HL-60 (cell line): ENCODE data around the gene FAM219B.
"Not testable (repeated sequence)": the region's sequence is repeated elsewhere in the genome, so short reads cannot be mapped to it uniquely, and the experiment has no call there.

ENCODE experiments used
- DNase-seq, 2 experiments: peaks; one replicate each; pipeline ENCODE4 v3.0.0-alpha.2; 2010 to 2020; ENCODE audit warnings: low read depth in 1 of 2, low spot score in 1 of 2
- H3K27ac ChIP-seq: fragments of 250-450 bp; sonication (Bioruptor Pico); replicated peaks from 2 replicates; pipeline ENCODE4 v1.5.1; 2020; ENCODE audit warnings: mild to moderate bottlenecking, moderate library complexity
- H3K27me3 ChIP-seq: fragments of 250-450 bp; sonication (Bioruptor Pico); 2 replicates; pipeline ENCODE4 v1.5.1; 2021; ENCODE audit warnings: mild to moderate bottlenecking, moderate library complexity; ENCODE audit not compliant: insufficient read depth, poor library complexity, severe bottlenecking
- H3K4me3 ChIP-seq: replicated peaks from 2 replicates; pipeline ENCODE4 v1.5.1; 2011; ENCODE audit warnings: mild to moderate bottlenecking, control low read depth, low read length; ENCODE audit not compliant: insufficient read depth
- GABPA ChIP-seq: IDR thresholded peaks from 2 replicates; pipeline ENCODE4 v1.6.1; 2012; ENCODE audit warnings: low read depth
- POLR2AphosphoS5 ChIP-seq: IDR thresholded peaks from 2 replicates; pipeline ENCODE4 v1.6.1; 2012; ENCODE audit warnings: low read depth
- SPI1 ChIP-seq: IDR thresholded peaks from 2 replicates; pipeline ENCODE4 v1.6.1; 2012; ENCODE audit warnings: low read depth, mild to moderate bottlenecking, borderline replicate concordance
- TF ChIP-seq, protein P1 (sequence below): IDR thresholded peaks from 2 replicates; pipeline ENCODE4 v1.6.1; 2012; ENCODE audit warnings: low read depth; ENCODE audit not compliant: insufficient replicate concordance
- TF ChIP-seq, protein P2 (sequence below): IDR thresholded peaks from one replicate; pipeline ENCODE4 v1.5.1; 2011; ENCODE audit warnings: low read length, control low read depth, inconsistent platforms; ENCODE audit not compliant: insufficient read depth

FAM219B gene

GRCh38 chr15:74890665-74890960, 16.0 kb downstream of the FAM219B start:
- DNase-seq: no peak
- H3K4me3 ChIP-seq: peak overlapping the region; percentile 71

GRCh38 chr15:74889883-74890664, 16.6 kb downstream of the FAM219B start, which contains the start of gene MPI:
Gene MPI, plus strand, starts transcription at chr15:74890042. Its CDS starts 32 bp downstream, at chr15:74890074.
- Histone ChIP-seq H3K27me3 (no peaks in the 10 kb centered on the region), H3K4me3 (peak within 1 kb of the TSS; percentile 71), H3K27ac (peak within 1 kb of the TSS; percentile 69)
- DNase-seq: peak; percentile 69 to 89
- TF ChIP-seq POLR2AphosphoS5: peak; percentile 90
- TF ChIP-seq GABPA: no peak
- TF ChIP-seq, protein P1, sequence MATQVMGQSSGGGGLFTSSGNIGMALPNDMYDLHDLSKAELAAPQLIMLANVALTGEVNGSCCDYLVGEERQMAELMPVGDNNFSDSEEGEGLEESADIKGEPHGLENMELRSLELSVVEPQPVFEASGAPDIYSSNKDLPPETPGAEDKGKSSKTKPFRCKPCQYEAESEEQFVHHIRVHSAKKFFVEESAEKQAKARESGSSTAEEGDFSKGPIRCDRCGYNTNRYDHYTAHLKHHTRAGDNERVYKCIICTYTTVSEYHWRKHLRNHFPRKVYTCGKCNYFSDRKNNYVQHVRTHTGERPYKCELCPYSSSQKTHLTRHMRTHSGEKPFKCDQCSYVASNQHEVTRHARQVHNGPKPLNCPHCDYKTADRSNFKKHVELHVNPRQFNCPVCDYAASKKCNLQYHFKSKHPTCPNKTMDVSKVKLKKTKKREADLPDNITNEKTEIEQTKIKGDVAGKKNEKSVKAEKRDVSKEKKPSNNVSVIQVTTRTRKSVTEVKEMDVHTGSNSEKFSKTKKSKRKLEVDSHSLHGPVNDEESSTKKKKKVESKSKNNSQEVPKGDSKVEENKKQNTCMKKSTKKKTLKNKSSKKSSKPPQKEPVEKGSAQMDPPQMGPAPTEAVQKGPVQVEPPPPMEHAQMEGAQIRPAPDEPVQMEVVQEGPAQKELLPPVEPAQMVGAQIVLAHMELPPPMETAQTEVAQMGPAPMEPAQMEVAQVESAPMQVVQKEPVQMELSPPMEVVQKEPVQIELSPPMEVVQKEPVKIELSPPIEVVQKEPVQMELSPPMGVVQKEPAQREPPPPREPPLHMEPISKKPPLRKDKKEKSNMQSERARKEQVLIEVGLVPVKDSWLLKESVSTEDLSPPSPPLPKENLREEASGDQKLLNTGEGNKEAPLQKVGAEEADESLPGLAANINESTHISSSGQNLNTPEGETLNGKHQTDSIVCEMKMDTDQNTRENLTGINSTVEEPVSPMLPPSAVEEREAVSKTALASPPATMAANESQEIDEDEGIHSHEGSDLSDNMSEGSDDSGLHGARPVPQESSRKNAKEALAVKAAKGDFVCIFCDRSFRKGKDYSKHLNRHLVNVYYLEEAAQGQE: peak; percentile 28

More at GRCh38 chr15:74890665-74890960, 16.0 kb downstream of the FAM219B start:
- Histone ChIP-seq H3K27me3 (no peaks in the 10 kb centered on the region), H3K27ac (no peak overlapping the region)
- TF ChIP-seq, protein P2, sequence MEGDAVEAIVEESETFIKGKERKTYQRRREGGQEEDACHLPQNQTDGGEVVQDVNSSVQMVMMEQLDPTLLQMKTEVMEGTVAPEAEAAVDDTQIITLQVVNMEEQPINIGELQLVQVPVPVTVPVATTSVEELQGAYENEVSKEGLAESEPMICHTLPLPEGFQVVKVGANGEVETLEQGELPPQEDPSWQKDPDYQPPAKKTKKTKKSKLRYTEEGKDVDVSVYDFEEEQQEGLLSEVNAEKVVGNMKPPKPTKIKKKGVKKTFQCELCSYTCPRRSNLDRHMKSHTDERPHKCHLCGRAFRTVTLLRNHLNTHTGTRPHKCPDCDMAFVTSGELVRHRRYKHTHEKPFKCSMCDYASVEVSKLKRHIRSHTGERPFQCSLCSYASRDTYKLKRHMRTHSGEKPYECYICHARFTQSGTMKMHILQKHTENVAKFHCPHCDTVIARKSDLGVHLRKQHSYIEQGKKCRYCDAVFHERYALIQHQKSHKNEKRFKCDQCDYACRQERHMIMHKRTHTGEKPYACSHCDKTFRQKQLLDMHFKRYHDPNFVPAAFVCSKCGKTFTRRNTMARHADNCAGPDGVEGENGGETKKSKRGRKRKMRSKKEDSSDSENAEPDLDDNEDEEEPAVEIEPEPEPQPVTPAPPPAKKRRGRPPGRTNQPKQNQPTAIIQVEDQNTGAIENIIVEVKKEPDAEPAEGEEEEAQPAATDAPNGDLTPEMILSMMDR: no peak
- no peak for TF ChIP-seq GABPA
- no peak for TF ChIP-seq SPI1
- TF ChIP-seq, protein P1: no peak
- TF ChIP-seq POLR2AphosphoS5: no peak

- Histone ChIP-seq H3K27me3 (no peaks in the 10 kb centered on the region), H3K27ac (peak overlapping the region; percentile 69), H3K4me3 (peak overlapping the region; percentile 71)
- DNase-seq: peak in 1 of 2 experiments; percentile 58
- TF ChIP-seq, protein P2: no peak
- TF ChIP-seq SPI1: peak; percentile 3; the same call in 1 of the 2 replicates
These were observed 17.2 kb downstream of the FAM219B start for GRCh38 chr15:74889390-74889882.

DNA sequence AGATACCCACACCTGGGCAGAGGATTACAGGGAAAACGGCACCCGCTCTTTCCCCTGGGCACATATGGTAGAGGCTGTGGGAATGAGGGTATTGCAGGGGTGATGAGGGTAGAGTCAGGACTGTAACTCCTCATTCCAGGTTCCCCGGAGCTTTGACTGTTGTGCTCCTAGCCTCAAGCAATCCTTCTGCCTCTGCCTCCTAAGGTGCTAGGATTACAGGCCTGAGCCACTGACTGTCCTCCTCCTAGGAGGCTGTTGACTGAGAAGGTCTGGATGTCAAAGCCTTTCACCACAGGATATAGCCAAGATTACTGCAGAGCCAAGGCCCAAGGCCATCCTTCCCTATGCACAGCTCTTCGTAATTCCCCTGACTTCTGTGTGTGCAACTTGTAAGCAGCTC, 17.9 kb downstream of the FAM219B start:
- Histone ChIP-seq H3K27me3 (no peaks in the 10 kb centered on the region), H3K4me3 (no peak overlapping the region), H3K27ac (peak overlapping the region; percentile 69)
- no peak for DNase-seq
- TF ChIP-seq, protein P1: no peak
- TF ChIP-seq GABPA (no peak), SPI1 (no peak), POLR2AphosphoS5 (no peak)
- TF ChIP-seq, protein P2: no peak

- not testable (repeated sequence) for H3K27me3 ChIP-seq, DNase-seq, H3K4me3 ChIP-seq, H3K27ac ChIP-seq
These were observed 19.0 kb downstream of the FAM219B start for GRCh38 chr15:74887537-74888193.
